Left renal pelvis (tissue), 4 donors: ENCODE results near the gene FOXQ1. TPM values are rescaled to one million over a fixed set of nuclear protein-coding genes. Genes with fewer than 3 reads are reported as not detected.
"Not testable (repeated sequence)": the region's sequence is repeated elsewhere in the genome, so short reads cannot be mapped to it uniquely, and the experiment has no call there.

ENCODE experiments used
- DNase-seq, 4 donors: peaks; one replicate each; pipeline ENCODE4 v3.0.0-alpha.2; 2013; ENCODE audit warnings: low read depth in 4 of 4, low spot score in 3 of 4
- polyA plus RNA-seq, 4 donors: library from polyadenylated mRNA; unstranded; fragments of 120-200 nt; gene quantifications; one replicate each; pipeline ENCODE4 v1.2.1, GENCODE V29; 2013; ENCODE audit not compliant: insufficient read length in 4 of 4

The FOXQ1 gene
- polyA plus RNA-seq, 4 donors: 0.31 to 13.4 (median 12.7) TPM

DNA sequence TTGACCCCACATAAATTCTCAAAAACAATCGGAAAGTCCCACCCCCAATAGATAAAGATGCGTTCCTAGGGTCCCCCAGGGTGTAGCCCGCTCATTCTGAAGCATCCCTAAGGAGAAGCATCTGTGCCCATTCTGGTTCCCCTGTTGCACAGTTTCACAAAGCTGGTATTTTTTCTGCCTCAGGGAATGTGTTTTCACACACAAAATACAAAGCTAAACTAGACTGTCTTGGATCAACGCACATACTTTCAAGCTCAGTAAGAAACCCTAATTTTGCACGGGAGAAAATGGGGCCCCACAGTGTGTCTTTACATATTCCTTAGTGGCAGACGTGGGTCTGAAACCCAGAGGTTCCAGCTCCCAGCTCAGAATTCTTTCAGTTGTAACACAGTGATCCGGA lies 6.1 kb downstream of the FOXQ1 start:
- no peak for DNase-seq

- DNase-seq: not testable (repeated sequence)
Measured at GRCh38 chr6:1318584-1318983, 6.7 kb downstream of the FOXQ1 start.

GRCh38 chr6:1321738-1322137 lies 9.8 kb downstream of the FOXQ1 start:
- no peak for DNase-seq

DNA sequence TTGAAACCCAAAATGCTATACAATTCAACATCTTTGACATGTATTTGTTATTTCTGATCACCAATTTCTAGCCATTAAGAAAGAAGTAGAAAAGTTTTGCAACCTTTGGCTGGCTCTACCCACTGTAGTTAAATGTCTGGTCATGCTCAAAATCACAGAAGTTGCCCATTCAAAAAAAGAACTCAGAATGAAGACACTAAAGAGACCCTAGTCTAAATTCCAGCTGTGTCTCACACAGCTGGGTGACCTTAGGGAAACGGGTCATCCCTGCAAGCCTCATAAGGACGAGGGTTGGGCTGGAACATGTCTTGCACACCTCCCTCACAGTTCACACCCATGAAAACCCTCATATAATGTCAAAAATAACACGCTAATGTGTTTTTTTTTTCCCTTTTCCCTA lies 10.3 kb downstream of the FOXQ1 start:
- no peak for DNase-seq

DNA sequence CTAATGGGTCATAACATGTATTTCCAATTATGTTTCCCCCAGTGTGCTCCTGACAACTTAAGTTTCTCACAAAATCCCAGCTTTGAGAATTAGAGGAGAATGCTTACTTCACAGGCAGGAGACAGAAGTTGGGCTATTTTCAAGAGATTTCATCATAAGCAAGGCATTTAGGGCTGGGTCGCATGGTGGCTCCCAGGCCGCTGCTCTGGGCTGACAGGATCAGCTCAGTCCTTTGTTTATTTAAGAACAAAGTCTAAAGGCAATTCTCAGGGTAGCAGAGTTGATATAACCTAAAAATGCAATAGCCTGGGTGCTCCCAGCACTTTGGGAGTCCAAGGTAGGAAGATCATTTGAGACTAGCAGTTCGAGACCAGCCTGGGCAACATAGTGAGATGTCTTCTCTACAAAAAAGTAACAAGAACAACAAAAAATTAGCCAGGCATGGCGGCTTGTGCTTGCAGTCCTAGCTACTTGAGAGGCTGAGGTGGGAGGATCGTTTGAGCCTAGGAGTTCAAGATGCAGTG lies 10.9 kb downstream of the FOXQ1 start:
- no peak for DNase-seq

DNA sequence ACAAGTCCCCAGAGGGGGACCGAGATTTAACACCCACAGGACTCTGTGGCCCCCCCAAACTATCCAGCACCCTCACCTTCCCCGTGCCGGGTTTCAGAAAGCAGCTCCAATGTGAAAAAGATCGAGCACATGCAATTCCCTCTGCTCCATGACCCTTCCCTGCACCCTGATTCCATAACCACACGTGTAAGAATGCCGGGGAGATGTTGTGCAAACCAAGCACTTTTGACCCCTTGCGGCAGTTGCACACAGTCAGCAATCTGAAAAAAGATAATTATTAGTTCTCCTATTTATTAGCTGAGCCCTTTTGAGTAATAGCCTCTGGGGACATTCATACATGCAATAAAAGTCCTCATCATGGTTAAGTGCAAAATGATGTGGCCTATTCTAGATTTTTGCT lies 13.0 kb downstream of the FOXQ1 start:
- DNase-seq: no peak

DNA sequence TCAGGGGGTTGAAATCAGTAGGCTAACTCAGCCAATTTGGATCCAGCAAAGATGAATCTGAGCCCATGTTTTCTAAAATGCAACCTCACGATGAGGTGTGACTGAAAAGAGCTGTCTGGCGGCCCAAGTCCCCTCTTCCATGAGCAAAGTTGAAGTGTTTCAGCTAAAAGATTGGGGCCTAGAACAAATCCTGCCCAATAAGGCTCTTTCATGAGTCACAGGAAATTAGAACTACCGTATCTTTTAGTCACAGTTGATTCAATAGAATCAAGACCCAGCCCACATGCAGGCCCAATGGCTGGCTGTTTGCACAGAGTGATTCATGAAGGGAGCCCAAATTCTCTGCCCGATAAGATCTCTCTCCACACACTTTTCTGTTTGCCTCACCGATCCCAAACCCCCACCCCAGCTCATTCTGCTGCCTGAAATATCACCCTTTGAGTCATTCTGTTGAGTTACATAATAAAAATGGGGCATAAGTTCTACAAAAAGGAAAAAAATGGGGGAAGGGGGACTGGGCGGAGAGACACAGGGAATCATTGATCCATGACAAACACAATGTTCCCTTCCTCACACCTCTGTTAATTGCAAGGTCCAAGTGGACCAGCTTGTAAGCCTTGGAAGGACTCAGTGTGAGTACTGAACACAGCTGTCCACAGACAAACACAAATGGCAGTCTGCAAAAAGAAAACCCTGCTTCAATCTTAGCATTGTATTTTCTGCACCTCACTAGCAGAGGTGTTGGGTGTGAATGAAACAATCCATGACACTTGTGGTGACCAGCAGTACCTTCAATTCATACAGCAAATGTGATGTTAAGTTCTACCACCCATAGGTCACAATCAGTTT lies 13.8 kb downstream of the FOXQ1 start:
- no peak for DNase-seq

DNA sequence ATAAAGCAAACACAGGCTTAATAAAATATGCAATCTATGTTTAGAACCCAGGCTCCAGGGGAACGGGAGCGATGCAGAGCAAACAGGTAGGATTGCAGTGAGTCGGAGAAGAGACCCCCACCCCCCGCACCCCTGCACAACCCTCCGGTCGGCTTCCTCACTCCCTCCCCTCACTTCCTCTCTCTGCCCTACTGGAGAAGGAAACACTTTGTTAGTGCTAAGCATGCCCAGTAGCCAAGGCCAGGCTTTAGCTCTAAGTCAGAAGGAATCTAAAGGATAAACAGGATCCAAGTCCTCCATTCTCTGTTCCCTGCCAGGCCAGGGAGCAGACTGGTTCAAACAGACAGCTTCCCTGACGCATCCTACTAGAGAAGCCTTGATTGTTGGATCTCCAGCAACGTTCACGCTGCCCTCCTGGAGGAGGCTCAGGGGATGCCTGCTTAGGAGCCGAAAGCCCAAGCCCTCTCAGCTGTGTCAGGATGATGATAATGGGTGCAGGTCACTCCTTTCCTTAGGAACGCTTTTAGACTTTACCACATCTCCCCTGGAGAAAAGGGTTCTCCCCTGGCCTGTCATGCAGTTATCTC lies 14.7 kb downstream of the FOXQ1 start:
- no peak for DNase-seq

DNA sequence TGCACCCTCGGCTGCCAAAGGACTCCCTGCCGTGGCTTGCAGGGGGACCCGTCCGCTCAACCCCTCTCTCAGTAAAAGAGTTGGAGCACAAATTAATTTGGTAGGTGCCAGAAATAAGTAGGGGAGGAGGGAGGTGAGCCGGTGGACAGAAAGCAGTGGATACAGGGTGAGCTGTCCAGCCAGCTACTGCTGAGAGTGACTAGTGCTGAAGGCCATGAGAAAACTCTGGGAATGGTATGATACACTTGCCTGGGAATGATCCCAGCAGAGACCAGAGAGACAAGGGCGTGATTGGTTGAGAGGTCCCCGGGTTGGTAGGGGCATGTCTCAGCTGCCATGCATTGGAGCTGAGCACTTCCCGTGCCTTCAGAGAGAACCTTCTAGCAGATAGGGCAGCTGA lies 15.7 kb downstream of the FOXQ1 start:
- DNase-seq: no peak

DNA sequence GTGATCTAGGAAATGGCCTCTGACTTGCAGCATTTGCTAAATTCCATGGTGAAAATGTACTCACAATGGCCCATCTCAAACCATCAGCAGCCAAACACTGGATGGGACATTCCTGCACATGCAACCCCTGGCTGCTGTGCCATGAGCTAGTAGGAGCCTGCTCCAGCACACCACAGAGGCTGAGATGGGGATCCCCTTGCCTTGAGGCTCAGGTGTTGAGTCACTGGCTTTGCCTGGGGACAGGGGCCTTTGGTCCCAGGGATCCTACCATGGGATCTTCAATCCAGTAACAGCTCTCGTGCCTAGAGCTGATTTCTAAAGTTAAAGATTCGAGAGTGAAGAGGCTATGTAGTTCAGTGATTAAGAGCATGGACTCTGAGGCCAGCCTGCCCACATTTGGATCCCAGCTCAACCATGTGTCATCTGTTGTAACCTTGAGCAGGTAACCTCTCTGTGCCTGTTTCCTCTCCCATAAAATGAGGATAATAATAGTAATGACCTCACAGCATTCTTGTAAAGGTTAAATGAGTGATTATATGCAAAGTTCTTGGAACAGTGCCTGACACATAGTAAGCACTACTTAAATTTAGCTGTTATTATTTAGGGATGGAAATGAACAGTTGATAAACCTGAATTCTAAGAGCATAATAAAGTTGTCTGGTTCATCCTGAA lies 16.4 kb downstream of the FOXQ1 start:
- DNase-seq: no peak

GRCh38 chr6:1329708-1330107 lies 17.8 kb downstream of the FOXQ1 start:
- no peak for DNase-seq

DNA sequence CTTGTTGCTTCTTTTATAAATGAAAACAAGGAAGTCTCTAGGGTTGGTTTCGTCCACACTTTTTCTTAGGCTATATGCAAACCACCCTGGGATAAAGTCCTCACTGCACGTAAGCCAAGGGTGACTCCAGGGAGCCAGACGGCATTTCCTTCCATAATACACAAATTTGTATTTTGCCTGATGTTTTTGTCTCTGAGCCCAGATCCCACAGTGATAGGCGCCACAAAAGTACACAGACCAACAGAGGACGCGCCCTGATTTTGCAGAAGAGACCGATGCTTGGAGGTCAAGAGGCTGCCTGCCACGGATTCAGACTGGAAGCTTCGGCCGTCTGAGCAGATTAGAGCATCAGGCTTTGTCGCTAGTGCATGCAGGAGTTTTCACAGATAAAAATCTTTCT lies 22.8 kb downstream of the FOXQ1 start:
- DNase-seq: no peak

DNA sequence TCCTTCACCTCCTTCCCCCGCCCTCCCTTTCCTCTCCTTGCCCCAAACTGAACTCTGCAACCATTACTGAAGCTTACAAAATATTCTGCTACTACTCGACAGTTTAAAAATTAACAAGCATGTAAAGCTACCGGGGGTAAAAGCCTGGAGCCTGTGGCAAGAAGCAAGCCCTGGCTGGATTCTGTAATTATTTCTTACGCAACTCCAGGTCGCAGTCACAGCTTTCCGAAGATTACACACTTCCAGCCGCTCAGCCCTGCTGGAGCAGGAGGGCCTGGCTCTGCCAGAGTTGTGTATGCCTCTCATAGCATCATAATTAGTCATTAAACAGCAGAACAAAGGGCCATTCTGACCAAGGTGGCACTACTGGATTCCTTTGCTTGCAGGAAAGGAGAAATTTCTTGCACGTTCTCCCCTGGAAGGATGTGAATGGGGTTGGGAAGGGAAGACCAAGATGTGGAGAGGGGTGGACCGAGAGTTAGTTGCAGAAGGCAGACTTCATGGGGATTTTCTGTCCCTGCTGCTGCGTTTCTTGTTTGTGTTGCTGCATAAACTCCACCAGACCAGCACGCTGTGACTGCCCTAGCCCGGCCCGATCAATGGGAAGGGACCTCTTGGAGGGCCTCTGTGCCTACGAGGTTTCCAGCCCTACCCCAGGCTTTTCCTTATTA lies 23.6 kb downstream of the FOXQ1 start:
- DNase-seq: peak in 1 of 4 donors; percentile 65

GRCh38 chr6:1336246-1336843 lies 24.4 kb downstream of the FOXQ1 start:
- DNase-seq: no peak

DNA sequence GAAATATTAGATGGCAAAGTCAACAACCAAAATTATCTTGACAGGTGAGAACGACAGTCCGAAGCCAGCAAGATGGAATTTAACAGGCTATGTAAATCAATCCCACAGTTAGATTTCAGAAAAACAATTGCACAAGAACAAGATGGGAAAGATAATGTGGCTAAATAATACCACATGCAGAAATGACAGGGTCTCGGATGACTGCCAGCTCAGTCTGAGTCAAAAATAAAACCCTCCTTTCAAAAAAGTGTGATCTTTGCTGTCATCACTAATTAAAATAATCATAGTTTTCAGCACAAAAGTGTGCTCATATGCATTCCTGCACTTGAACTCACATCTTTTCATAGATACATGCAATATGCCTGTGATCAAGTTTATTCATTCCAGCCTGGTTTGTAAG lies 25.9 kb downstream of the FOXQ1 start:
- no peak for DNase-seq

DNA sequence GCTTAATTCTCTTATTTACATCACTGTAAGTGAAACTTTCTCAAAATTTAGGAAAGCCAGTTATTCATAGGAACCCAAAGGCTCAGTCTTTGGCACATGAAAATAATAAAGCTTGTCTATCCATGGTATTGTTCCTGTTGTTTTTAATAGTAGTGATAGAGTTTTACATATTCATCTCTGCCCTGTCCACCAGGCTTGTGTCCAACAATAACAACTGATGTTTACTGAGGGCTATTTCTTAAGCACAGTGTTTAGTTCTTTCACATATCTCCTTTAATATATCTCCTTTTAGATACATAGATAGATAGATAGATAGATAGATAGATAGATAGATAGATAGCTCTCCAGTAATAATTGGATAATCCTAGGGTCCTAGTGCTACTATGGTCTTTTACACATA lies 34.2 kb downstream of the FOXQ1 start:
- no peak for DNase-seq

DNA sequence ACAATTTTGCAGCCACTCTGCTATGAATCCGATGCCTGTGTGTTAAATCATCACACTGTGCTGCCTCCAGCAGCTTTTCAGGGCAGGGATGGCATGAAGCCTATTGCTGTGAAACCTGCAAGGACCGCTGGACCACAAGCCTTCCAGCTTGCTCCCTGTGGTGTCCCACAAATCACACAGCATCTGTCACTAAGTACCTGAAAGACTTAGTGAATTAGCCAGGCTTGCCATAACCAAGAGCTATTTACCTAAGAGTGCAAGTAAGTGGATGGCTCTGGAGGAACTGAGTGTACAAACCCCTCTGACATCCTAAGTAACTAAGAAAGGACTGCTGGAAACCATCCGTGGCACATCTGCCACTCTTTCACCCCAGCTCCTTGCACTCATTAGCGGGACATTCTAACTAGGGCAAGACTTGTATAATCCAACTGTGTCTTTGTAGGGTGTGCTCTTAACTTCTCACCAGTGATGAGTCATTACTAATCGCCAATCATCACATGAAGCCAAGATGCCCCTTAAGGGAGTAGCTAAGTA lies 34.7 kb downstream of the FOXQ1 start:
- no peak for DNase-seq

DNA sequence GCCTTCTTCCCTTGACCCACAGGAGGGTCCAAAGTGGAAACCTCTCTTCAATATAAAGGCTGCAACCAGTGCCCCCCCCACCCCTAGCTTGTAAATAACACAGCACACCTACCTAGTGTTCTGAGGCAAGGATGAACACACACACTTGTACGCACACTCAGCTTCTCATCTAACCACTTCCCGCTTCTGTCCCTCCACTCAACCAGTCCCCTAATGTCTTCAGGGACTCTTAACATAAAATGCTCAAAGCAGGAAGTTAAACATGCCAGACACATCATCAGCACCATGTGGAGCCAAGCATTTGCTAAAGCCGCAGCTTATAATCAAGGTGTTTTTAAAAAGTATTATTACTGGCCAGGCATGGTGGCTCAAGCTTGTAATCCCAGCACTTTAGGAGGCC lies 35.3 kb downstream of the FOXQ1 start:
- no peak for DNase-seq

GRCh38 chr6:1348675-1349074 lies 36.8 kb downstream of the FOXQ1 start:
- no peak for DNase-seq

- DNase-seq: no peak
Measured at GRCh38 chr6:1349655-1350054, 37.8 kb downstream of the FOXQ1 start.
